Activated T-cell treated with anti-CD3 and anti-CD28 coated beads, Interleukin-2, amount 50 U/mL, for 48 hours (primary cell): Measurements from ENCODE around the gene AMACR.

Experiments used
- DNase-seq, 2 experiments: peaks; one replicate each; pipeline ENCODE4 v3.0.0-alpha.2; 2020

Gene AMACR

DNA sequence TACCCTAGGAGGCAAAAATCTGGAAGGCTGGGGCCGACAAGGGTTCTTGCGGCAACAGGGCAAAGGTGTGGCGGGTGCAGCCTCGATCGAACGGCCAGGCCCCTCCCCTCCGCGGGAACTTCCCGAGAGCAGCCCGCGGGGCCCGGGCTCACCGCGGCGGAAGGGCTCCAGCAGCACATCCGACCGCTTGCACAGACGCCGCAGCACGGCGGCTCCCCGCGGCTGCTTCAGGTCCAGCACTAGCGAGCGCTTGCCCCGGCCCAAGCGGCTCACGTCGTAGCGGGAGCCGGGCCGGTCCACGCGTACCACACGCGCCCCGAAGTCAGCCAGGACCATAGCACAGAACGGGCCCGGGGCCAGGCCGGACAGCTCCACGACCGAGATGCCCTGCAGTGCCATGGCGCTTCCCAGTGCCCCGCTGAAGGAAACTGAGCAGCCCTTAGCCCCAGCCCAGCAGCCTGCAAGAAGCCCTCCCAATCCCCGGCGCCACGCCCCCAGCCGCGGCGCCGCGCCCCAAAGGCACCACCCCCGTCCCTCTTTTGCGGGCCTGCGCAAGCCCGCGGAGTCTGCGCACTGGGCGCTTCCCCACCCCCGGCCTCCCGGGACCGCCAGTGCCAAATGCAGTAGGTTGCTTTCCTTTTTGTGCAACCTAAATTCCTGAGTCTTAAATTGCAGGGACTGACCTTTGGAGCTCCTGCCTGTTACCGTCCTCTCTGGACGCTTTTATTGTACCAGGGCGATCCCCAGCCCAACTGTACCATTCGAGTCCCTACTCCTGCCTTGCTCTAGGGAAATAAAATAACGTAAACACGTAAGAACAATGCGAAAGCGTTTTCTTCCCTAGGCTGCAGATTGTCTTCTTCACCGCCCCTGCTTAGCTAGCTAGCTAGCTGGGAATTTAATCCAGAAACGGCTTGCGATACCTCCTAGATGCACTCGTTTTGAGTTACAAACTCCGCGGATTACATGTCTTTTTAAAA, at the start of gene AMACR:
TSS of gene AMACR (minus strand) at position 430 of the 980 bp plus-strand sequence. CDS start at position 399, 31 bp downstream.
- peak; percentile 90 to 94 for DNase-seq

DNA sequence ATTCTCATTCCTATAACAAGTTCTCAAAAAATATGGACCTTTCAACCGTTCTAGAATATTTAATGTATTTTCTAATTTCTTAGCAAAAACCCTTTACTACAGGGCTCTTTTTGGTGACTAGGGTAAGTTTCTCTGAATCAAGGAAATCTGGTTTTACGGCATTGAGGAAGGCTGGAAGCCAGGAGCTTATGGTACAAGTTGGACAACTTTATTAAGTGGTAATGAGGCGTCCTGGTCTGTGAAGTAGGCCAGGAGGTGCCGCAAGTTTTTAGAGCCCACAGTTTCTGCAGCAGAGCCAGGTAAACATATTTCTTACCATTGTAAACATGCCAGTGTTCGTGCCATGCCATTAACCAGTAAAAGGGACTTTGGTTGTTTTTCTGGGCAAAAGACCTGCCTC, 49.7 kb upstream of the AMACR start:
- no peak for DNase-seq

DNA sequence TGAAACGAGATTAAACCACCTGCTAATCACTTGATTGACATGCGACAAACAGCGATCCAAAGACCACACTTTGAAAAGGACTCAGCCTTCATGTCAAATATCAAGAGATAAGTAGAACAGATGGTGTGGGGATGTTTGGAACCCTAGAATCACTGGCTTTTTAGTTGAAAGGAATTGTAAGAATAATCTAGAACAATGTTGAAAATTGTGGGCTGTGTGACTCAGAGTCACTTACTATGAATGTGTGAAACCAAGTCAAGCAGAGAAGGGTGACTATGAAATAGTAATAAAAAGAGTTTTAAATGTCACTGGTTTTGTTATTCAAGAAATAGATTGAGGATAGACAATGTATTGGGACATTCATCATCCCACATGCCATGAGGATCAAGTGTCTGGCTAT, 49.3 kb upstream of the AMACR start:
- DNase-seq = no peak

DNA sequence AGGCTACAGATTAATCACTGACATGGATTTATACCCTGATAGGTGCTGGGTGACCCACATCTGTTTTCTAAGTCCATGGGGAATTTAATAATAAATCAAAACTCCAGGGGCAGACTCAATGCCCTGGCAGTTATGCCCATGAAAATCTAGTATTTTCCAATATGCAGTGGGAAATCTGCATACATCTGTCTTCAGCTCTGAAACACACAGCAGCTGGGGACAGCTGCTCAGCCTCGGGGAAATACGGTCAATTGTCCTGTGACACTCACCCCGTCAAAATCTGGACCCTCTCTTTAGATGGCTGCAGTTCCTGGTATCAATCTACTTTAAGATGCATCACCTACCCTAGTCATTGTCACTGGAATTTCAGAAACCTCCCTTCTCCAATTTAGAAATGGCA, 47.8 kb upstream of the AMACR start:
- DNase-seq = no peak

DNA sequence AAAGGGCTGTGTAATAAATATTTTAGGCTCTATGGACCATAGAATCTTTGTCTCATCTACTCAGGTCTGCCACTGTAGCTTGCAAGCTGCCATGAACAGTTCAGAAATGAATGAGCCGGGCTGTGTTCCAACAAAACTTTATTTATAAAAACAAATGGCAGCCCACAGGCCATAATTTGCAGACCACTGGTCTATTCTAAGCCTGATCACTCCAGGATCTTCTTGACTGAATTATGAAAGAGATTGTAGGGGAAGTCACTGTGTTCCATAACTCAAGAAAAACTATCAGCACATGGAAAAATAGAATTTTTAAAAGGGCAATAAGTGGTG, 46.5 kb upstream of the AMACR start:
- DNase-seq = no peak

DNA sequence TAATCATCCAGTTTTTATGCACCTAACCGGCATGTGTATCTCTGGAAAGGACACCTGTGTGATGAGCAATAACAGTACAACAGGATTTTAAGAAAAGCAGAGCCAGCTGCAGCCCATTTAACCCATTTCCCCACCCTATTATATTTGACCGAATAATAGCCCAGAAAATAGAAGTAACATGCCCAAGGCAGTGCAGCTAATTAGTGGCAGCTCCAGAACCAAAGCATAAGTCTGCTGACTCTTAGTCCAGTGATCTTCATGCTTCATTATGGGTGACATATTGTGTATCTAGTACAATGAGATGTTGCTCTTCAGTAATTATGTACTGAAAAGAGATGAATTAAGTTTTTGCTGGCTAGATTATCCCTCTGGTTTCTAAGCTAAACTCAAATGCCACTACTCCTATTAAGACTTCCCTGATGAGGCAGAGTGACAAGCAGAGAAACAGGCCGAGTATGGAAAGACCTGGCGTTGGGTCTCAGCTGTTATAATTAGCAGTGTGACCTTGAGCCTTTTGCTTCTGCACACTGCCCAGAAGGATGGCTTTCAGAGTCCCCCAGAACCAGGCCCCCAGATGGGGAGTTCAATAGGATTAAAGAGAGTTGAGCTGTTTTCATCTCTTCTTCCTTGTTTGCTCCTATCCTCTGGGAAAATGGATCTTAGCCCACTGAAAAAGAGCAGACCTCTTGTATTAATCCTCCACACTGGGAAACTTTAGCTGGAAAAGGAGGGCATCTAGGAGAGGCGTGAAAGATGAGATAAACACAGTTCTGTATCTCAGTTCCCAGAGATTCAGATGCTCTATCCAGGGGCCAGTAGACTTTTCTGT, 45.9 kb upstream of the AMACR start:
- DNase-seq = no peak

DNA sequence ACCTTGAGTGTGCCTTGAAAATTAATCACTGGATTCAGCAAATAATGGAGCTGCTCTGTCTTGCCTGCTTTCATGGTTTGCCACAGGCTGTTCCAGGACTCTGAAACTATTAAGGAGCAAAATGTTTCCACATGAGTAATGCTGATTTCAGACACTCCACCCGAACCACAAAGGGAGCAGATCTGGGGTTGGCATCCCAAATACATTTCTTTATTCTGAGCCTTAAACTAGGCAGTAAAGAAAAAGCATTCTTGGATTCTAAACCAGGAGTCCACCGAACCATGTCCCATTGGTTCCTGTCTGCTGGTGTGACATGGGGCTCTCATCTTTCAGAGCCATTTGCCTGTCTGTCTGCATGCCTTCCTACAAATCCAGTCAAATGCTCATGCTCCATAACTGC, 45.3 kb upstream of the AMACR start:
- no peak for DNase-seq

DNA sequence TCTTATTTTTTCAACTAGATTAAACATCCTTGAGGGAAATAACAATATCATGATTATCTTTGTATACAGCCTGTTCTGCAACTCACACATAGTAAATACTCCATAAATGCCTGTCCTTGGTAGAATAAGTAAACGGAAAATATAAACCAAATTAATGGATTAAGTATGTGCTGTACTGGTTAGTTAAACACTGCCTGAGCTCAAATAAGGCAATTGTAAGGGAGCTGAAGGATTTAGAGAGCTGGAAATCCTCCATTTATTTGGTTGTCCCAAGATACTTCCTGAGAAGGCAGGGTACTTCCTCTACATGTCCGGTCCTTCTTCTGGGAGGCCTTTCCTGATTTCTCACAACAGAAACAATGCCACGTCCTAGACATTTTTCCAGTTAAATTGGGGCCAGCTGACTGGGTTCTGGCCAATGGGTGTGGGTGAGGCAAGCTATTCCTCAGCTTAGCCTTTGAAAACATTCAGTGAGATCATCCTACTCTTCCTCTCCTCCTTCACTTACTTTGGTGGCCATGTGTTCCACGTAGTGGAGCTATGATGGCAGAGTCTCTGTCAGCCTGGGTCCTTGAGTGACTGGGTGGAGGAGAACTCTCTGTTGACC, 43.6 kb upstream of the AMACR start:
- DNase-seq = no peak

DNA sequence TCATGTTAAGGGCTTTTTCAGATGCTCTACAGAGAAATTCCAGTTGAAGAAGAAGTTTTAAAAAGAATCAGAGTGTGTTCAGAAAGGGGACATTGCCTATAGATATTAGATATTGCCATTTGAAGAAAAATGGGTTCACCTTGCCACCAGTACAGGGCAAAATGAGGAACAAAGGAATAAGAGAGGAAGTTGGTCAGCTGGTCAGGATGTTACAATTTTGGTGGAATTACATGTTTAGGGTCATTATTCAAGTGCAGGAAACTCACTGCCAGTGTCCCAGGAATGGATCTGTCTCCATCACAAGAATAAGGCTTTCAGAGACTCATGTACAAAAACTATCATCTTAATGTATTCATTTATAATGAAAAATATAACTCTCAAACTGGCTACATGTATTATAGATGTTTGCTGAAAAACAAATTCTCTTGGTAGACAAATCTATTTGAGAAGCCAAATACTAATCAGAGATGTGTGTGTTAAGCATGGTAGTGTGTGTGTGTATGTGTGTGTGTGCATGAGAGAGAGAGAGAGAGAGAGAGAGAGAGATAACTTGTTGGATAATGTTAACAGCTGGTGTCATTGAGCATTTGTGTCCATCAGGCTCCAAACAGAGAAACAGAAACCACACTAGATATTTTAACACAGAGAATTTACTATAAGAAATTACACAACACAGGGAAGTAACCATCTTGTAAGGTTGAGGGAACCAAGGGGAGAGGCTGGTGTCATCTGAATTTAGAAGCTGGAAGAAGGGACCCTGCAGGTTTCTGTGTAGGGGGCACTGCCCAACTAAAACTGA, 40.1 kb upstream of the AMACR start:
- DNase-seq = no peak

DNA sequence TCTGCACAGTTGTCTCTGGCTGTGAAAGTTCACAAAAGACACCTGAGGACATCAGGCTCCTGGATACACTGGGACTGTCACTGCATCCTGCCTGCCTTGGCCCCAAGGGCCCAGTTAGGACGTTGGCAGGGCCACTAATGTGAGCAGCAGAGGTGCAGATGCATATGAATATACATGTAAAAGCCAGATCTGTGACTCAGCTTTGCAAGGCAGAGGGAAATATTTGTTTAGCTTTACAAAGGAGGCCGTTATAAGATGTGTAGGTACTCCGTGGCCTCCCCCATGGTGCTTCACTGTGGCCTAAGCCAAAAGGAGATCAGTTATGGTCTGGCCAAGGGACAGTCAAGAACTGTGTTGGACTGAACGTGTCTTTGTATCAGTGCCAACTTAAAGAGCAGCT, 39.3 kb upstream of the AMACR start:
- DNase-seq = no peak

DNA sequence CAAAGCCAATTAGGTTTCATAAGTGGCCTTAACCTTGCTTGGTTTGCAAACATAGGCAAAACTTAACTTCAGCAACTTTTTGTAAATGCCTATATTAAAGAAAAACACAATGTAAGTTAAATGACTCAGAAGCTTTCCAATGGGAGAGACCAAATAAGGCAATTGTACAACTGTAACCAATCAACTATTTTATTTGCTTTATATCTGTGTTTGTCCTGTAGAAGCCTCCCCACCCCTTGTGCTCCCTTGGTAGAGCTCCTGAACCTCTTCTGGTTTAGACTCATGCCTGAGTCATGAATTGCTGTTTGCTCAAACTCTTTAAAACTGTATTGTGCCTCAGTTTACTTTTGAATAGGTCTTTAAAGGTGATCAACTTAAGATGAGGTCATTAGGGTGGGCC, 38.1 kb upstream of the AMACR start:
- no peak for DNase-seq

DNA sequence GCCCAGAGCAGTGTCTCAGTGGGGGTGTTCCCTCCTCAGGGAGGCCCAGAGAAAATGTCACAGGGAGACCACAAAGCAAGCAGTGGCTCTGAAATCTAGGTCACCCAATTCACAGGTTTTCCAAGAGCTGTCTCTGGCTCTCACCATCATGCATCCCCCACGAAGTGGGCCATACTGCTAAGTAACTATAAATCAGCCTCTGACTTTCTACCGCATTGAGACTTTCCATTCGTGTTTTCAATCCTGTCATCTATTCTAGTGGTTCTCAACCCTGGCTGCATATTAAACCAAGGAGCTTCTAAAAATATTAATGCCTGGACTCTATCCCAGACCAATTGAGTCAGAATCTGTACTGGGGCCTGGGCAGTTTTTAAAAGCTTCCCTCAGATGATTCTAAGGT, 37.2 kb upstream of the AMACR start:
- DNase-seq = no peak

DNA sequence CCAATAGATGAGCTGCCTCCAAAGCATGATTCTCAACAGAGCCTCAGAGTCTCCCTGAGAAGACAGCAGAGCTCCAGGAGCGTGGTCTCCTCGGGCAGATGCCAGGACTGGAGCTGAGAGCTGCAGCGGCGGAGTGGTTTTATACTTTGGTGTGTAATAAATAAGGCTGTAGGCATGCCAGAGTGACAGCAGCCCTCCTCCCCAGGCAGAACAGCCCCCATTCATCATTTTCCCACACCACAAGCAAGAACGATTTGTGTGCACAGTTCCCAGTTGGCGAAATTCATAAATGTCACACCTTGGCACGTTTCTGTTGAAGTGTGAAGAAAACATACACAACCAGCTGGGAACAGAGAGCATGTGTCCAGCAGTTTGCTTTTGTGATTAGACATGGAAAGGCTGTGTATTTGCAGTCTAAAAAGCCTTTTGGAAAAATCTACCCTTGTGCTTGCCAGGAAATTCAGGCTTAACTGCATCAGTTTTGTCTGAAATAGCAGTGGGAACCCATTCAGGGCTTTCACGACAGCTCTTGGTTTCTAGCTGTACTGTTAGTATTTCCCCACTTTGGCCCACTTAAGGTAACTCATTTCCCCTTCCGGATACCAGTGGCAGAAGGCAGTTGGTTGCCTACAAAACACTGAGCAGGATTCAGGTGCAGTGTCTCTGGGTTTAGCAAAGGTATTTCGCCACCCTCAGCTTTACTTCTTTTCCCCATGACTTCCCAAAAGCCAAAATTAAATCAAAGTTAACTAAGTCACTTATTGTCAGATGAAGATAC, 35.4 kb upstream of the AMACR start, which contains the start of gene C1QTNF3:
TSS of gene C1QTNF3 (minus strand) at position 115 of the 778 bp plus-strand sequence. CDS start at position 27, 88 bp downstream.
- DNase-seq = no peak

DNA sequence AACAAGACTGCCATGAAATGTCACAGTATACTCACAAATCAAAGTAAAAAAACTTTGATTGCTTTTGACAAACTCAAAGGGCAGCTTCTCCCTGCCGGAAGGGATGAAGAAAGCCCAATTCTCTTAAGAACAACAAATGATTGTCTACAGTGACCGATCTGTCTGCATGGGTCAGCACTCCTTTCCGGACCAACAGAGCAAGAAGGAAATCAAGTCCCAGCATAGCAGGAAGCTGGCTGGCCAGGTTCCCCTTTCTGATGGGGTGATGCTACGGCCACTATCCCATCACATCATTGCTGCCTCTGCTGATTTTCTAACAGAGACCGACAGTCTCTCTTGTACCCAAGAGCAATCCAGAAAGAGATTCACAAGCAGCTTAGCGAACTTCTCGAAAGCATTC, 34.5 kb upstream of the AMACR start:
- DNase-seq = no peak

DNA sequence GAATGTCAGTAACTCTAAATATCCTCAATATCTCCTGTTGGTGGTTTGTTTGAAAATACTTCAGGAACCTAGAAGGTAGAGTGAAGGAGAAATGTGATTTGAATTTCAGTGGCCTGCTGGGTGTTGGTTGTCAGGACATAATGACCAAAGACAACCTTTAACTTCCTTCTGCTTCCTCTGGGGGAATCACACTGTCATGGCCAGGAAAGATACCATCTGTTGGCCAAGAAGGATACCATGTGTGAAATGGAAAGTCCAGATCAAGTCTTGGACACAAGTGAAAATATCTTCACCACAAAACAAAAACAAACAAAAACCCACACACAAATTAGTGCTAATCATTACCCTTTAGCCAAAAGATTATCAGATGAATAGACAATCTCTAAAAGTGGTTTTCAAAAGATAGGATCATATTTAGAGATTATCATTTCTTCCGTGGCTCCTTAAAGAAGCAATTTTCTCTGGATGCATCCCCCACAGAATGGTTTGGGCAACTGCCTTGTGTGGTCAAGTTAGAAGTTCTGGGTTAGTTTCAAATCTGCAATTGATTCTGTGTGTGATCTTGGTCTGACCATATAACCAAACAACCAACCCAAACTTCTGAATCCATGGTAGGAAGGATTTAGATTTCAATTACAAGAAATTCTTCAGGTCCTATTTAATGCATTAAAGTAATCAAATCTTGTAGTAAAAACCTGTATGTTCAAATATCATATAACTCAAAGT, 33.6 kb upstream of the AMACR start:
- DNase-seq = no peak

DNA sequence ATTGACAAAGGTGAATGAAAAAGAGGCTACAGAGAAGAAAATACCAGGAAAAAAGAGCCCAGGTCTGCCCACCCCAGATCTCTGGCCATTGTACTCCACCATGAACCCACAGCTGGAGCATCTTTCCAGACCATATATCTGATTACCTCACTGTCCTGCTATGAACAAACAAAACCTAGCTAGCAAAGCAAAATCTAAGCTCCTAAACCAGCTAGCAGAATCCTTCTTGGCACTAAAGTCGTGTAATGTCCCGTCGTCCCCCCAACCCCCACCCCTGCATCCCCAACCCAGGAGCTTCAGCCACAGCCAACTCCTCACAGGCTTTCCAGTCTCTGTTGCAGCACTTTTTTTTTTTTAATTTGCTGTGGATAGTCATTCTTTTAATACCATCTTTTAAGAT, 32.6 kb upstream of the AMACR start:
- no peak for DNase-seq

DNA sequence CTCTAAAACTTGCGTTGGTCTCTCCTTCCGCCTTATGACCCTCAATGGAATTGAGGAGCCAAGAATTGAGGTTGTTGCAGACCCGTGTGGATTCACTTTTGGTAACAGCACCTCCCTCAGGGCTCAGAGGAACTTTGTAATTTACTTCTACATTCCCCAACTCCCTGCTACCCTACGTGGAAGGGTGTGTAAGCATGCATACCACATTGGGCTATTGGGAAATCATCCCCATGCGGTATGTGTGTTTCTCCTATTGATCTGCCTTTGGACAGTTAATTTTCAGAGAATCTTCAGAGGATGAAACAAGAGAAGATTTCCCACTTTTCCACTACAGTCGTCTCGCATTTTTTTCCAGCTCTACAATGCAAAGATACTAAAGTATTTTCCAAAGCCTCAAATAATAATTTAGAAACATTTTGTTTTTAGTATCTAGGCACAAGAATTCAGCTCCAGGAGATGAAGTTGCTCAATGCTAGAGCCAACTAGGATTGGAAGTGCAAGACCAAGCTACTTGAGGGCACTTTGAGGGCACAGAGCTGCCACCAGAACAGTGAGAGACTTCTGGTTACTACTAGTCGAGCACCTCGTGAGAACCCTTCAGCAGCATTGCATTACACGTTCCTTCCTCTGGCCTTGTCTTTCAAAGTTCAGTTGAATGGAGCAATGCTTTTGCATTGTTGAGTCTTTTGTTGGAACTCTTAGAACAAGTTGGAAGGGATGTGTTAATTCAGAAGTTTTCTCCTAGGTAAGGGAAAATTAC, 31.7 kb upstream of the AMACR start:
- no peak for DNase-seq

DNA sequence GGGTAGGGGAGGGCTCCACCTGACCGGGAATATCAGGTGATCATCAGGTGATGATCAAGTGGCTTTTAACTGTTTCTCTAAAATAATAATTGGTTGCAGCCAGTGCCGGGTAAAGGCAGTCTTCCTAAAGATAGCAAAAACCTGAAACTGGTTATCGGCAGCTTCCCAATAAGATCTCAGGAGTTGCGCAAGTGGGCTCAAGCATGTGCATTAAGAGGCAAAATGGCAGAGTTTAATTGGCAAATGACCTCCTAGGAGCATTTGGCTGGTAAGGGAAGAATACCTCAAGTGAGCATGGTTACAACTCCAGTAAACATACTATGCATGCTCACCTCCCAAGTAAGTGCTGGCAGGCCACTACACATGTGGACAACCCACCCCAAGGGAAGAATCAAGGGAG, 31.0 kb upstream of the AMACR start:
- DNase-seq = no peak

DNA sequence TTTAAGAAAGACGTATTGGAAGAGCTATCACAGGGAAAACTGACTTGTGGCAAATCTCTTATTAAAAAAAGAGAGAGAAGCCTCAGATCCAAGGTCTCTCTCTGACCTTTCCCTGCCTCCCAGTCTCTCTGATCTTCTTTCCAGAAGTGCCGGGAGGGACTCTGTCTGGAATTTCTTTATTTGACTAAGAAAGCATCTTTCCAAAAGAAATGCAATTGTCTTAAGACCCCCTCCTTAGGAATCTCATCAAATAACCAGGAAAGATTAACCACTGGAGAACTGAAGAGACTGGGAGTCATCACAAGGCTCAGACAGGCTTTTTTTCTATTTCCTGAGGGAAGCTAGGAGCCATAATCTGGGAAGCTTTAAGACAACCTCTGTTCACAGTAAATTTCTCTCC, 30.5 kb upstream of the AMACR start:
- no peak for DNase-seq

DNA sequence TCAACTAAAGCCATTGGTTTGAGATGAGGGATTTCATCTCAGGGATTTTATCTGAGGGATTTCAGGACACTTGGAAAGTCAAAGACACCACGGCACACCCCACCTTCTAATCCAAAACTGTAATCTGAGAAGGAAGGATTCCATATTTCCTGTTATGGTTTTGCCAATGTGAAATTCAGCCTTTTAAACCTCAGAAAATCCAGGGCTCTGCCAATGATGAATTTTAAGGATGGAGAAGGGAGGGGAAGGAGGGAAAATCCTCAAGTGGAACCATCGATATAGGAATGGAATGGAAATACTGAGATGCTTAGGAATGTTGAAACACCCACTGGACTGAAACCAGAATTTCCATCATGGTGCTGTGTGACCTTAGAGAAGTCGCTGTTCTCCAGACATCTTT, 29.9 kb upstream of the AMACR start:
- no peak for DNase-seq
